GM18867 (cell line): ENCODE data around the gene PHYHIPL.

Experiments
- ATAC-seq: cut with Tn5 transposase; IDR thresholded peaks from one replicate; pipeline ENCODE4 v1.9.1; 2021; ENCODE audit warnings: mild to moderate bottlenecking, moderate library complexity; ENCODE audit not compliant: unreplicated experiment

PHYHIPL gene

DNA sequence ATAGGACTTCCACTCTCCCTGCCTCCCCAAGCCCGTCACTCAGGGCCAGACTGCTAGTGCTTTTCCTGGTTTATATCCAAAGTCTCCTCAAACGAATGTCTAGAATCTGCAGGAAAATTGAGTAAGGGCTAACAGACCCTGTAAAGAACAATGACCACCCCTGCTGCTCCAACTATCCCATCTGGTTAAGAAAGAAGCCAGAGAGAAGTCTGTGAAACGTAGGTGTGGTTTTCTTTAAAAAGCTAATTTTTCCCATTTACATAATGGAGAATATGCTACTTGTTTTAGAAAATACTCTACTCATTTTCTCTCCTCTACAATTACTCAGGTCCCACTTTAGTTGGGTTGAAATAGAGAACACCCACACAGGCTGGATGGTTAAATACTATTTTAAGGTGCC, 113.4 kb downstream of the PHYHIPL start:
- ATAC-seq = no peak

DNA sequence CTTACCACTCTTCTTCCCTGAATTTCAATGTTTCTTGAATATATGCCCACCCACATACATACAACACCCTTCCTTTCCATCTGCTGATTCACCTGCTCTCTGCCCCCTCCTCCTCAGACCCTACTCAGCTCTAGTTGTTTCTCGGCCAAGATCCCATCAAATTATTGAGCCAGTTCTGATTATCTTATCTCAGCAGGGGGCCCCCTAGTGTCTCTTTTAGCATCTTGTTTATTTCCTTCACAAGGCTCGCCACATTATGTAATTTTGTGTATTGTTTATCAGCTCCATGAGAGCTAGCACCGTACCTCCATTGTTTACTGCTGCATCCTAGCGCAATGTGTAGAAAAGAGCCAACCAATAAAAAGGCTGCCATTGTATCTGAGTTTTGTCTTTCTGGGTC, 114.0 kb downstream of the PHYHIPL start:
- no peak for ATAC-seq
